Activated CD4-positive, alpha-beta T cell treated with anti-CD3 and anti-CD28 coated beads for 24 hours (primary cell): ENCODE results near the gene ZCWPW2.

Source experiments
- DNase-seq, 2 donors: peaks; one replicate each; pipeline ENCODE4 v3.0.0-alpha.2; 2020; ENCODE audit warnings: low read depth in 2 of 2

ZCWPW2 gene

GRCh38 chr3:28575100-28575745, 226.7 kb downstream of the ZCWPW2 start:
- no peak for DNase-seq
